SK-N-SH treated with all-trans-retinoic acid at 6 μM for 48 hours (cell line): ENCODE data around the gene SORCS2.

Experiments used
- CSDC2 ChIP-seq: fragments of 250-450 bp; sonication (Bioruptor Pico); IDR thresholded peaks from 2 replicates; pipeline ENCODE4 v1.5.0; 2020; ENCODE audit warnings: mild to moderate bottlenecking, moderate library complexity
- PATZ1 ChIP-seq: fragments of 250-450 bp; sonication (Bioruptor Pico); IDR thresholded peaks from 2 replicates; pipeline ENCODE4 v1.8.0; 2020; ENCODE audit warnings: mild to moderate bottlenecking, moderate library complexity, borderline replicate concordance
- POU6F1 ChIP-seq: fragments of 250-450 bp; sonication (Bioruptor Pico); IDR thresholded peaks from 2 replicates; pipeline ENCODE4 v1.8.0; 2021; ENCODE audit warnings: low read depth, mild to moderate bottlenecking, moderate library complexity, borderline replicate concordance
- PPARA ChIP-seq: fragments of 250-450 bp; sonication (Bioruptor Pico); IDR thresholded peaks from 2 replicates; pipeline ENCODE4 v1.5.0; 2020; ENCODE audit warnings: mild to moderate bottlenecking, borderline replicate concordance
- SNAI2 ChIP-seq: fragments of 250-450 bp; sonication (Bioruptor Pico); IDR thresholded peaks from 2 replicates; pipeline ENCODE4 v1.5.0; 2020; ENCODE audit warnings: mild to moderate bottlenecking, moderate library complexity

- TF ChIP-seq PPARA (CRISPR knock-in tag) (no peak), PATZ1 (CRISPR knock-in tag) (no peak), SNAI2 (CRISPR knock-in tag) (no peak), CSDC2 (no peak), POU6F1 (no peak)
These were observed 381.3 kb downstream of the SORCS2 start for GRCh38 chr4:7573576-7574091.
